ENCODE measurements around the gene CMIP.

- no peak for TF ChIP-seq EP300 (IDR thresholded peaks at IDR 0.05; ENCODE audit: low read depth)
- TF ChIP-seq POLR2AphosphoS5 (IDR thresholded peaks at IDR 0.05), result no peak
- TF ChIP-seq, protein P1, sequence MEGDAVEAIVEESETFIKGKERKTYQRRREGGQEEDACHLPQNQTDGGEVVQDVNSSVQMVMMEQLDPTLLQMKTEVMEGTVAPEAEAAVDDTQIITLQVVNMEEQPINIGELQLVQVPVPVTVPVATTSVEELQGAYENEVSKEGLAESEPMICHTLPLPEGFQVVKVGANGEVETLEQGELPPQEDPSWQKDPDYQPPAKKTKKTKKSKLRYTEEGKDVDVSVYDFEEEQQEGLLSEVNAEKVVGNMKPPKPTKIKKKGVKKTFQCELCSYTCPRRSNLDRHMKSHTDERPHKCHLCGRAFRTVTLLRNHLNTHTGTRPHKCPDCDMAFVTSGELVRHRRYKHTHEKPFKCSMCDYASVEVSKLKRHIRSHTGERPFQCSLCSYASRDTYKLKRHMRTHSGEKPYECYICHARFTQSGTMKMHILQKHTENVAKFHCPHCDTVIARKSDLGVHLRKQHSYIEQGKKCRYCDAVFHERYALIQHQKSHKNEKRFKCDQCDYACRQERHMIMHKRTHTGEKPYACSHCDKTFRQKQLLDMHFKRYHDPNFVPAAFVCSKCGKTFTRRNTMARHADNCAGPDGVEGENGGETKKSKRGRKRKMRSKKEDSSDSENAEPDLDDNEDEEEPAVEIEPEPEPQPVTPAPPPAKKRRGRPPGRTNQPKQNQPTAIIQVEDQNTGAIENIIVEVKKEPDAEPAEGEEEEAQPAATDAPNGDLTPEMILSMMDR (IDR thresholded peaks at IDR 0.05), result no peak
- TF ChIP-seq POLR2A (IDR thresholded peaks at IDR 0.05), result no peak
Observed at GRCh38 chr16:81604960-81605383, 160.4 kb downstream of the CMIP start.

All from transverse colon (tissue), 4 donors.